Rectal smooth muscle tissue (tissue), 1 donor: ENCODE measurements around the gene ZP2.

Experiments
- H3K27ac ChIP-seq: one replicate; pipeline ENCODE4 v1.7.0; 2013; ENCODE audit warnings: low read depth, low read length, inconsistent platforms
- H3K27me3 ChIP-seq: one replicate; pipeline ENCODE4 v1.7.0; 2013; ENCODE audit warnings: low read length; ENCODE audit not compliant: control insufficient read depth, insufficient read depth
- H3K36me3 ChIP-seq: one replicate; pipeline ENCODE4 v1.7.0; 2013; ENCODE audit warnings: low read length; ENCODE audit not compliant: control insufficient read depth, insufficient read depth
- H3K4me1 ChIP-seq: one replicate; pipeline ENCODE4 v1.7.0; 2013; ENCODE audit warnings: low read length; ENCODE audit not compliant: control insufficient read depth, insufficient read depth
- H3K4me3 ChIP-seq: one replicate; pipeline ENCODE4 v1.7.0; 2013; ENCODE audit warnings: low read length
- H3K9ac ChIP-seq: one replicate; pipeline ENCODE4 v1.7.0; 2013; ENCODE audit warnings: low read length

The ZP2 gene

GRCh38 chr16:21233045-21233520, 21.7 kb upstream of the ZP2 start:
- no peak overlapping the region for H3K27ac ChIP-seq
- no peaks in the 10 kb centered on the region for H3K27me3 ChIP-seq
- no peaks in the 10 kb centered on the region for H3K4me1 ChIP-seq
- H3K9ac ChIP-seq = no peak overlapping the region
- H3K36me3 ChIP-seq = no peaks in the 10 kb centered on the region
- no peak overlapping the region for H3K4me3 ChIP-seq

GRCh38 chr16:21228361-21228872, 17.0 kb upstream of the ZP2 start:
- Histone ChIP-seq H3K27ac (no peak overlapping the region), H3K27me3 (no peaks in the 10 kb centered on the region), H3K4me3 (no peak overlapping the region), H3K4me1 (no peaks in the 10 kb centered on the region), H3K36me3 (no peaks in the 10 kb centered on the region), H3K9ac (no peak overlapping the region)

- Histone ChIP-seq H3K27ac (no peak overlapping the region), H3K9ac (no peak overlapping the region), H3K4me3 (no peak overlapping the region), H3K27me3 (no peaks in the 10 kb centered on the region), H3K4me1 (no peaks in the 10 kb centered on the region), H3K36me3 (no peaks in the 10 kb centered on the region)
Observed at GRCh38 chr16:21227866-21228265, 16.5 kb upstream of the ZP2 start.

- H3K4me3 ChIP-seq = no peak overlapping the region
- H3K27ac ChIP-seq = no peak overlapping the region
- no peaks in the 10 kb centered on the region for H3K36me3 ChIP-seq
Observed at GRCh38 chr16:21226749-21227148, 15.4 kb upstream of the ZP2 start.

GRCh38 chr16:21224800-21225199, 13.4 kb upstream of the ZP2 start:
- Histone ChIP-seq H3K36me3 (no peaks in the 10 kb centered on the region), H3K4me1 (no peaks in the 10 kb centered on the region), H3K27me3 (no peaks in the 10 kb centered on the region), H3K9ac (no peak overlapping the region), H3K4me3 (no peak overlapping the region), H3K27ac (no peak overlapping the region)

More at GRCh38 chr16:21226749-21227148, 15.4 kb upstream of the ZP2 start:
- no peaks in the 10 kb centered on the region for H3K4me1 ChIP-seq
- no peak overlapping the region for H3K9ac ChIP-seq
- H3K27me3 ChIP-seq = no peaks in the 10 kb centered on the region

- H3K36me3 ChIP-seq = no peaks in the 10 kb centered on the region
- no peak overlapping the region for H3K4me3 ChIP-seq
- H3K27me3 ChIP-seq = no peaks in the 10 kb centered on the region
- H3K27ac ChIP-seq = no peak overlapping the region
- H3K4me1 ChIP-seq = no peaks in the 10 kb centered on the region
- no peak overlapping the region for H3K9ac ChIP-seq
Observed at GRCh38 chr16:21223787-21224186, 12.4 kb upstream of the ZP2 start.

GRCh38 chr16:21222495-21223337, 11.3 kb upstream of the ZP2 start:
- Histone ChIP-seq H3K36me3 (no peaks in the 10 kb centered on the region), H3K27ac (no peak overlapping the region), H3K9ac (no peak overlapping the region), H3K27me3 (no peaks in the 10 kb centered on the region), H3K4me1 (no peaks in the 10 kb centered on the region), H3K4me3 (no peak overlapping the region)

GRCh38 chr16:21219551-21219950, 8.2 kb upstream of the ZP2 start:
- Histone ChIP-seq H3K4me1 (no peaks in the 10 kb centered on the region), H3K9ac (no peak overlapping the region), H3K27me3 (no peaks in the 10 kb centered on the region), H3K27ac (no peak overlapping the region), H3K4me3 (no peak overlapping the region), H3K36me3 (no peaks in the 10 kb centered on the region)

GRCh38 chr16:21218153-21218552, 6.8 kb upstream of the ZP2 start:
- no peaks in the 10 kb centered on the region for H3K27me3 ChIP-seq
- H3K9ac ChIP-seq = no peak overlapping the region
- no peaks in the 10 kb centered on the region for H3K4me1 ChIP-seq

GRCh38 chr16:21217121-21217520, 5.7 kb upstream of the ZP2 start:
- Histone ChIP-seq H3K27me3 (no peaks in the 10 kb centered on the region), H3K4me1 (no peaks in the 10 kb centered on the region), H3K27ac (no peak overlapping the region), H3K36me3 (no peaks in the 10 kb centered on the region), H3K9ac (no peak overlapping the region), H3K4me3 (no peak overlapping the region)

More at GRCh38 chr16:21218153-21218552, 6.8 kb upstream of the ZP2 start:
- Histone ChIP-seq H3K4me3 (no peak overlapping the region), H3K36me3 (no peaks in the 10 kb centered on the region), H3K27ac (no peak overlapping the region)

- no peaks in the 10 kb centered on the region for H3K36me3 ChIP-seq
- no peaks in the 10 kb centered on the region for H3K27me3 ChIP-seq
- no peak overlapping the region for H3K4me3 ChIP-seq
- H3K4me1 ChIP-seq = no peaks in the 10 kb centered on the region
- H3K27ac ChIP-seq = no peak overlapping the region
- no peak overlapping the region for H3K9ac ChIP-seq
Observed at GRCh38 chr16:21214086-21214485, 2.7 kb upstream of the ZP2 start.

GRCh38 chr16:21208446-21209230, 2.7 kb downstream of the ZP2 start:
- no peak overlapping the region for H3K9ac ChIP-seq
- no peaks in the 10 kb centered on the region for H3K27me3 ChIP-seq
- H3K36me3 ChIP-seq = no peaks in the 10 kb centered on the region
- H3K4me1 ChIP-seq = no peaks in the 10 kb centered on the region
- H3K27ac ChIP-seq = no peak overlapping the region
- H3K4me3 ChIP-seq = no peak overlapping the region
